Natural killer cell (primary cell): ENCODE measurements around the gene TIGAR. TPM values are rescaled to one million over a fixed set of nuclear protein-coding genes. Genes with fewer than 3 reads are reported as not detected.

Source experiments
- ATAC-seq, 3 donors: fragments of 150-1000 bp in 2 of 3; fragments of 200-7000 bp in 1 of 3; cut with Tn5 transposase; 1 replicate in 1 of 3; 2 replicates in 2 of 3; pipeline ENCODE4 v1.10.0; 2021; ENCODE audit warnings: mild to moderate bottlenecking in 2 of 3, moderate library complexity in 2 of 3
- DNase-seq, 2 donors: peaks; one replicate each; pipeline versions ENCODE4 v3.0.0 to v3.0.0-alpha.2; 2013 to 2021; ENCODE audit warnings: mixed read lengths in 1 of 2
- H3K27ac ChIP-seq: one replicate; pipeline ENCODE4 v1.5.1; 2013; ENCODE audit warnings: mild to moderate bottlenecking, low read length
- H3K27me3 ChIP-seq: one replicate; pipeline ENCODE4 v1.6.1; 2013; ENCODE audit warnings: low read length; ENCODE audit not compliant: control insufficient read depth, insufficient read depth
- H3K36me3 ChIP-seq: one replicate; pipeline ENCODE4 v1.6.1; 2013; ENCODE audit warnings: low read length; ENCODE audit not compliant: control insufficient read depth, insufficient read depth
- H3K4me1 ChIP-seq: one replicate; pipeline ENCODE4 v1.6.1; 2013; ENCODE audit warnings: low read length; ENCODE audit not compliant: control insufficient read depth, insufficient read depth
- H3K4me3 ChIP-seq: one replicate; pipeline ENCODE4 v1.5.1; 2013; ENCODE audit warnings: low read length
- H3K9me3 ChIP-seq: one replicate; pipeline ENCODE4 v1.6.1; 2013; ENCODE audit warnings: low read length; ENCODE audit not compliant: control insufficient read depth, insufficient read depth
- H3K27ac Mint-ChIP-seq, 2 donors: one replicate each; pipeline ENCODE4 v1.8.0; 2022; ENCODE audit warnings: mild to moderate bottlenecking in 2 of 2, mixed read lengths in 2 of 2, moderate library complexity in 1 of 2
- H3K27me3 Mint-ChIP-seq, 2 donors: one replicate each; pipeline ENCODE4 v1.8.0; 2022; ENCODE audit warnings: low read depth in 2 of 2, mixed read lengths in 2 of 2
- H3K36me3 Mint-ChIP-seq: one replicate; pipeline ENCODE4 v1.8.0; 2022; ENCODE audit warnings: mixed read lengths
- H3K4me1 Mint-ChIP-seq, 2 donors: one replicate each; pipeline ENCODE4 v1.8.0; 2022; ENCODE audit warnings: mixed read lengths in 2 of 2
- H3K4me3 Mint-ChIP-seq: one replicate; pipeline ENCODE4 v1.8.0; 2022; ENCODE audit warnings: mild to moderate bottlenecking, moderate library complexity, mixed read lengths
- H3K9me3 Mint-ChIP-seq, 2 donors: one replicate each; pipeline ENCODE4 v1.8.0; 2022; ENCODE audit warnings: mixed read lengths in 2 of 2
- CTCF ChIP-seq: fragments of 200-600 bp; IDR thresholded peaks from one replicate; pipeline ENCODE4 v1.8.0; 2022; ENCODE audit warnings: antibody characterized with exemption
- WGBS: methylation state at CpG from one replicate; pipeline ENCODE4 v1.1.7; 2013; ENCODE audit warnings: missing lambda C conversion rate; ENCODE audit not compliant: insufficient coverage; 5-methylcytosine and 5-hydroxymethylcytosine counted together
- intact Hi-C: fragments of 100-400 bp; cut with micrococcal nuclease; formaldehyde crosslinking; loops from one replicate; pipeline ENCODE4 v1.14.2; 2022
- total RNA-seq, 4 donors: library from RNA; stranded (reverse); fragments of 120-200 nt in 1 of 4; gene quantifications; one replicate each; pipeline versions ENCODE4 v1.2.3 to v1.2.4, GENCODE V29; 2013 to 2022

Gene TIGAR
- total RNA-seq, 3 donors from 2014 or later (not counting 1 experiment from before 2014, with no cell fraction given): 6.1 to 7.4 (median 7.3) TPM

- no peaks in the 10 kb centered on the region for H3K27me3 ChIP-seq
- peaks cover 23% of the 10 kb centered on the region for H3K36me3 Mint-ChIP-seq
- ATAC-seq (no peak), DNase-seq (no peak)
- intact Hi-C loops: no loop called here
- peaks cover 81% of the 10 kb centered on the region for H3K36me3 ChIP-seq
- no peaks in the 10 kb centered on the region for H3K27me3 Mint-ChIP-seq
- peak overlapping the region; percentile 86 to 90 for H3K27ac Mint-ChIP-seq
- no peak overlapping the region for H3K4me3 ChIP-seq
- no peak overlapping the region for H3K27ac ChIP-seq
- TF ChIP-seq CTCF: no peak
- peaks cover 70% of the 10 kb centered on the region for H3K4me1 ChIP-seq
- WGBS: 92% methylated on average over 28 of the region's 28 CpGs
- no peak overlapping the region for H3K4me3 Mint-ChIP-seq
- H3K9me3 ChIP-seq: no peaks in the 10 kb centered on the region
- peaks cover 83 to 100% of the 10 kb centered on the region in 2 donors for H3K4me1 Mint-ChIP-seq
- no peaks in the 10 kb centered on the region for H3K9me3 Mint-ChIP-seq
These were observed 30.8 kb upstream of the TIGAR start for GRCh38 chr12:4289998-4290790.

GRCh38 chr12:4292341-4293073, 28.5 kb upstream of the TIGAR start:
- no peaks in the 10 kb centered on the region for H3K9me3 ChIP-seq
- Mint-ChIP-seq H3K9me3 (no peaks in the 10 kb centered on the region), H3K27me3 (no peaks in the 10 kb centered on the region), H3K4me3 (peak overlapping the region; percentile 47), H3K36me3 (peaks cover 23% of the 10 kb centered on the region), H3K27ac (peak overlapping the region; percentile 86 to 90), H3K4me1 (peaks cover 63 to 92% of the 10 kb centered on the region in 2 donors)
- no peak overlapping the region for H3K4me3 ChIP-seq
- H3K27ac ChIP-seq: no peak overlapping the region
- intact Hi-C loops: no loop called here
- peaks cover 76% of the 10 kb centered on the region for H3K36me3 ChIP-seq
- H3K27me3 ChIP-seq: no peaks in the 10 kb centered on the region
- no peak for ATAC-seq
- peaks cover 56% of the 10 kb centered on the region for H3K4me1 ChIP-seq
- TF ChIP-seq CTCF: no peak
- WGBS: 93% methylated on average over 16 of the region's 16 CpGs
- DNase-seq: no peak

- H3K27me3 ChIP-seq: no peaks in the 10 kb centered on the region
- H3K4me3 ChIP-seq: no peak overlapping the region
- Mint-ChIP-seq H3K4me1 (peaks cover 61 to 92% of the 10 kb centered on the region in 2 donors), H3K27ac (peak overlapping the region; percentile 86 to 90), H3K36me3 (peaks cover 18% of the 10 kb centered on the region), H3K9me3 (no peaks in the 10 kb centered on the region), H3K27me3 (no peaks in the 10 kb centered on the region), H3K4me3 (peak overlapping the region; percentile 77)
- no peak for TF ChIP-seq CTCF
- ATAC-seq (peak; percentile 70 to 77 (median 73)), DNase-seq (peak in 1 of 2 donors; percentile 37)
- H3K27ac ChIP-seq: peak overlapping the region; percentile 2
- intact Hi-C loops: no loop called here
- peaks cover 48% of the 10 kb centered on the region for H3K4me1 ChIP-seq
- peaks cover 72% of the 10 kb centered on the region for H3K36me3 ChIP-seq
- H3K9me3 ChIP-seq: no peaks in the 10 kb centered on the region
- 63% methylated on average over 14 of the region's 14 CpGs for WGBS
These were observed 27.6 kb upstream of the TIGAR start for GRCh38 chr12:4293299-4293965.
